Measurements from ENCODE around the gene ATP11A. TPM values are rescaled to one million over a fixed set of nuclear protein-coding genes. Genes with fewer than 3 reads are reported as not detected.

Gene ATP11A
- total RNA-seq, 1 experiment from 2014 or later: 65.3 TPM

GRCh38 chr13:112734696-112735547 is 45.1 kb downstream of the ATP11A start:
- Histone ChIP-seq H4K91ac (ENCODE audit: insufficient read length, low read depth, low read length) (no peak overlapping the region), H2BK120ac (ENCODE audit: low read depth, low read length, poor library complexity, severe bottlenecking) (no peak overlapping the region), H4K5ac (ENCODE audit: insufficient read length, low read depth, low read length) (no peak overlapping the region), H3K79me1 (ENCODE audit: insufficient read depth, low read depth, low read length, poor library complexity, severe bottlenecking) (no peaks in the 10 kb centered on the region), H4K20me1 (ENCODE audit: control insufficient read depth, insufficient read depth, insufficient read length) (no peaks in the 10 kb centered on the region), H2BK5ac (ENCODE audit: insufficient read length, low read length) (no peak overlapping the region), H2AFZ (ENCODE audit: low read length) (no peak overlapping the region), H3K27ac (ENCODE audit: insufficient read length, low read depth, low read length) (no peak overlapping the region), H3K18ac (ENCODE audit: insufficient read length, low read depth, low read length) (no peak overlapping the region), H2AK5ac (ENCODE audit: insufficient read length, low read length) (no peak overlapping the region), H3T11ph (ENCODE audit: low read length) (no peak overlapping the region), H3K23me2 (ENCODE audit: insufficient read length, low read depth, low read length, poor library complexity, severe bottlenecking) (no peaks in the 10 kb centered on the region), H3K79me2 (ENCODE audit: insufficient read depth, low read length) (peaks cover 8% of the 10 kb centered on the region; the same call in 1 of the 2 replicates), H2BK15ac (ENCODE audit: low read depth, low read length) (no peak overlapping the region), H3K14ac (ENCODE audit: insufficient read depth, low read length) (no peak overlapping the region; the same call in 1 of the 2 replicates), H4K8ac (replicated peaks; ENCODE audit: insufficient read length, low read depth, low read length) (no peak overlapping the region), H3K56ac (ENCODE audit: insufficient read length, low read depth, low read length) (no peak overlapping the region), H3K4me2 (ENCODE audit: insufficient read depth, insufficient read length, low read length) (no peak overlapping the region), H3K9me3 (ENCODE audit: control insufficient read depth, low read depth, low read length) (no peaks in the 10 kb centered on the region), H2BK12ac (ENCODE audit: insufficient read length, low read depth, low read length) (no peak overlapping the region), H3K9ac (ENCODE audit: extremely low read depth, insufficient read length, low read length) (no peak overlapping the region), H3K4me1 (ENCODE audit: insufficient read depth, low read length) (peaks cover 14% of the 10 kb centered on the region), H3K4ac (ENCODE audit: low read depth, low read length) (no peak overlapping the region), H2BK20ac (ENCODE audit: low read depth, low read length, poor library complexity, severe bottlenecking) (no peak overlapping the region), H3K23ac (ENCODE audit: insufficient read length, low read depth, low read length) (no peak overlapping the region), H3K27me3 (ENCODE audit: insufficient read depth, low read length) (no peaks in the 10 kb centered on the region)
- Mint-ChIP-seq H3K27me3 (ENCODE audit: low read depth) (no peaks in the 10 kb centered on the region; the same call in 1 of the 2 replicates), H3K9me3 (no peaks in the 10 kb centered on the region), H3K4me3 (peak overlapping the region in 1 of 2 experiments; percentile 63; a peak in 3 of 5 replicates), H3K4me1 (peaks cover 85 to 91% of the 10 kb centered on the region in 2 experiments), H3K36me3 (ENCODE audit: insufficient read depth in 1 of 3, low read depth in 3 of 3) (peaks cover 0 to 5% (median 3%) of the 10 kb centered on the region in 3 experiments; a peak in 3 of 7 replicates), H3K27ac (peak overlapping the region; percentile 49 to 97 (median 90); a peak in 6 of 7 replicates)
- TF ChIP-seq, protein P1, sequence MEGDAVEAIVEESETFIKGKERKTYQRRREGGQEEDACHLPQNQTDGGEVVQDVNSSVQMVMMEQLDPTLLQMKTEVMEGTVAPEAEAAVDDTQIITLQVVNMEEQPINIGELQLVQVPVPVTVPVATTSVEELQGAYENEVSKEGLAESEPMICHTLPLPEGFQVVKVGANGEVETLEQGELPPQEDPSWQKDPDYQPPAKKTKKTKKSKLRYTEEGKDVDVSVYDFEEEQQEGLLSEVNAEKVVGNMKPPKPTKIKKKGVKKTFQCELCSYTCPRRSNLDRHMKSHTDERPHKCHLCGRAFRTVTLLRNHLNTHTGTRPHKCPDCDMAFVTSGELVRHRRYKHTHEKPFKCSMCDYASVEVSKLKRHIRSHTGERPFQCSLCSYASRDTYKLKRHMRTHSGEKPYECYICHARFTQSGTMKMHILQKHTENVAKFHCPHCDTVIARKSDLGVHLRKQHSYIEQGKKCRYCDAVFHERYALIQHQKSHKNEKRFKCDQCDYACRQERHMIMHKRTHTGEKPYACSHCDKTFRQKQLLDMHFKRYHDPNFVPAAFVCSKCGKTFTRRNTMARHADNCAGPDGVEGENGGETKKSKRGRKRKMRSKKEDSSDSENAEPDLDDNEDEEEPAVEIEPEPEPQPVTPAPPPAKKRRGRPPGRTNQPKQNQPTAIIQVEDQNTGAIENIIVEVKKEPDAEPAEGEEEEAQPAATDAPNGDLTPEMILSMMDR (conservative IDR thresholded peaks at IDR 0.05): no peak
- no CpG with 5 or more reads among the region's 17 CpGs for WGBS (ENCODE audit: extremely low coverage, insufficient read length, low lambda C conversion rate)
- no peak for DNase-seq

Data from H9 (cell line).